HT-29 (cell line): ENCODE results near the gene PARVB. TPM values are rescaled to one million over a fixed set of nuclear protein-coding genes. Genes with fewer than 3 reads are reported as not detected.

Source experiments
- DNase-seq: peaks from one replicate; pipeline ENCODE4 v3.0.0-alpha.2; 2015; ENCODE audit warnings: low spot score
- total RNA-seq: library from RNA; depleted of rRNA; stranded (reverse); fragments of >200 nt; shearing (Covaris generic); gene quantifications from 2 replicates; pipeline ENCODE4 v1.2.3, GENCODE V29; 2014

Gene PARVB
- total RNA-seq, 1 experiment from 2014 or later = not detected

DNA sequence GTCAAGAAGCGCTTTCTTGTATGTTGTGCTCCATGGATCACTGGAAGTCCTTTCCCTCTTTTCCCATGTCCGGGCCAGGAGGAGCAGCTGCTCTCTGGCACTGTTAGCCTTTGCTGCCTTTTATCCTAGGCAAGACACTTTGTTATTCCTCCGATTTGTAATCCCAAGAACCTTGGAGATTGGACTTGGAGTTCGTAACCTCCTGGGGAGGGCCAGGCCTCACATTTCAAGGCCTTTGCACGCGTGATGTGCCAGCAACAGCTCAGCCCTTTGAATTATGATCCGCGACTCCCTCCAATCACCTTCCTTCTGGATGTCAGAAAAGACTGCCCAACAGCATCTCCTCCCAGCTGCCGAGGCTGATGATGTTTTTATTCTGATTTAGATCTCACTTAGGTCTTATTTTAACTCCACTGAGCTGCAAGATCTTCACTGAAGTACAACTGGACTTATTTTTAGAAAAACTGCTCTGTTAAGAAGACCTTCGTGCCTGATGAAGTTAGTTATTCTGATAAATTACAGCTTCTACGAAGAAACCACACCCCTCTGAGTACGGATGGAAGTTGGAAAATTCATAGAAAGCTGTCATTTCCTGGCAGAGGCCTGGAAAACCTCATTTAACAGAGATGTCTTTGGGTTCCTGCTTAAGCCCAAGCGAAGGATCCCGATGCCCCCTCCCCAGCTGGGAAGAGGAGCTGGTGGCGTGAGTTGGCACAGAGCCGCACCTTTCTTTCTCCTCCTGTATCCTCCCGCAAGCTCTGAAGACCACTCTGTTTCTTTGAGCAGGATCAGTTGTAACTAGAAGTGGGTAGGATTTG lies 62.4 kb downstream of the PARVB start:
- DNase-seq = no peak

DNA sequence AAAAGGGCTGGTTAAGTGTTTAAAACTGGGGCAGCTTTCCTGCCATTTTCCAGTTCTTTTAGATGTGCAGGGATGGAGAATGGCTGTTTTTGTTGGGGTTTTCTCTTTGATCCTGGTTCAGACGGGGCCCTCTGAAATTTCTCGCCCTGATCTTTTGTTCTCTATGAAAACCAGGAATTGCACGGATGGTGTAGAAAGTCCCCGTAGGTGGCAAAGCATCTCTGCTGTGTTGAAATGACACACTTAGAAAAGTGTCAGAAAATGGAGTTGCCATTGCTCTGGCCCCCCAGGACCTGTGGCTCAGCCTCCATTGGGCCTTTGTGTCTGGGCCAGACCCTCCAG lies 63.0 kb downstream of the PARVB start:
- DNase-seq = no peak

DNA sequence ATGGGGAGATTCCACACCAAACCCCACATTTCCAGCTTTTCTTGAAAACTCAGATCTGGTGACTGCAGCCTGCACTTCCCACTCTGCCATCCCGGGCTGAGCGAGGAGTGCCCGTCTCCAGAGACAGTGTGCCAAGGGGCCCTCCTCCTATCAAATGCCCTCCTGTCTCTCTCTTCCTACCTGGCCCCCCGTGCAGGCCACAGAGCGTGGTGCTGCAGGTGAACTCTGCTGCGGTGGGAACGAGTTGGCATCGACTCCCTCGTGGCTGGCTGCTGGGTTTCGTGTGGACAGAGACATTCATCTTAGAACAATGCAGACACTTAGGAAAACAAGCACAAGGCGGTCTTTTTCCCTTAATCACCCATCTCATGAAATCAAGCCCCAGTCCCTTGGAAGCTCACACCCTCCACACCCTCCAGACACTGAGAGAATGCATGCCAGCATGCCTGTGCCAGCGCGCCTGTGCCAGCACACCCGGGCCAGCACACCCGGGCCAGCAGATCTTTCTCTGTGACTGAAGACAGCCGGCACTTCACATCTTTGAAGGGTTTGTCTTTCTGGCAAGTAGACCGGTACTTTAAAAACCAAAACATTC lies 65.0 kb downstream of the PARVB start:
- DNase-seq = no peak

DNA sequence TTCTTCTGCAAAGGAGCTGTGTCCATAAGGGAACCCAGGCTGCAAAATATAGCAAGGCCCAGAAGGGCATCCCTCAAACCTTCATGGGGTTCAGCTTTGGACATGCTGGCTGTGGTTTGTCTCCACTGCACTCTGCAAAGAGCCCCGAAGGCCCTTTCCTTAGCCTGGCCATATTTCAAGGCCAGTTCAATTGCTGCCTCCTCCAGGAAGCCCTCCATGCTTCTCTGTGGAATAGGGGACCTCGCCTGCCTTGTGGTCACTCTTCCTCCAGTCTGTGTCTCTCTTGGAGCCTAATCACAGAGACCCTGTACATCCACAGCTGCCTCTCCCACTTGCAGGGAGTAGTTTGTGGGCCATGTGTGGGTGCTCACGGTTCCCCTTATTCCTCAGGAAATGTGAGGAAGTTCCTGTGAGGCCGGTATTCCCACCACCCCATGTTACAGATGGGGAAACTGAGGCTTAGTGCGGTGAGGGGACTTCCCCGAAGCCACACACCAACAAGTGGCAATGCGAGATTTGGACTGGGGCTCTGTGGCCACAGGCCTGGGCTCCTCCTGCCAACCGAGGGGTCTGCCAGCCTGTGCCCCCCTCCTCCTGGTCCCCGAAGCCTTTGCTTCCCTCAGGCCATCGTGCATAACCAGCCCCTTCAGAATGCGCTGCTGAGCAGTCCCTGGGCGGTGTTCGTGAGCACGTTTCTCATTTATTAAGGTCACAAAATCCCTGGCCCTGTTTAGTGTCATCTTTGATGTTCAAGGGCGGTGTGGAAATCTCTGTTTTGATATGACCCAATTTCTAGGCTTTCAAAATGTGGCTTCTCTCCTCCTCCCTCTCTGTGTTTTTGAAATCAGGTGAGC lies 65.8 kb downstream of the PARVB start:
- no peak for DNase-seq

DNA sequence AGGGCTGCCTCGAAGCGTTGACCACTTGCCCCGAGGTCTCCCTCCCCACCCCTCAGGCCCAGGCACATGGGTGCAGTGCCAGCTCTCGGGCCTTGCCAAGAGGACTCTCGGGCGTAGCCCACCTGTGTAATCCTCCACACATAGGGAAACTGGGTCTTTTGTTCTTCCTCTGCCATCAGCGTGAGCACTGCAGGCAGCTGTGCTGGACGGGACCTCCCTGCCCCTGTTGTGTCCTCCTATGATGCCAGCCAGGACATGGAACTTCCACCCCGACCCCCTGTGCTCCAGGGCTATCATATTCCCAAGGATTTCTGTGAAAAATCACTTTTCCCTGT lies 66.4 kb downstream of the PARVB start:
- no peak for DNase-seq

DNA sequence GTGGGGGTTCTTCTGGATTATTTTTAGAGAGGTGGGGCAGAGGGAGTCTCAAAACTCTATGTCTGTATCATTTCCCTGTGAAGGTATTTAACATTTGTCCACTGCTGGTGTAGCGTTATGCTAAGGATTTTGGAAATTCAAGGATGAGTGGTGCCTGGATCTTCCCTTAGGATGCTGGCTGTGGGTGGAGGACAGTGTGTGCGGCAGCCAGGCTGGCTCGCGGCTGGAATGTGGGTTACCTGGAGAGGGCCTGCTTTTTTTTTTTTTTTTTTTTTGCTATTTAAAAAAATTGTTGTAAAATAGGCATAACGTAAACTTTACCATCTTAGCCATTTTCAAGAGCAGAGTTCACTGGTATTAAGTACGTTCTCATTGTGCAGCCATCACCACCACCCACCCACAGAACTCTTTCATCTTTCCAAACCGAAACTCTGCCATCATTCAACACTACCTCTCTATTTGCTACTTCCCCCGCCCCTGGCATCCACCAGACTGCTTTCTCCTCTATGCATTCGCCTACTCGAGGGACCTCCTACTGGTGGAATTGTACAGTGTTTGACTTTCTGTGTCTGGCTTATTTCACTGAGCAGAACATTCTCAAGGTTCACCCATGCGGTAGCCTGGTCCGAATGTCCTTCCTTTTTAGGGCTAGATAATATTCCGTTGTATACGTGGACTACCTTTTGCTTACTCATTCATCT lies 67.1 kb downstream of the PARVB start:
- DNase-seq = peak; percentile 9

DNA sequence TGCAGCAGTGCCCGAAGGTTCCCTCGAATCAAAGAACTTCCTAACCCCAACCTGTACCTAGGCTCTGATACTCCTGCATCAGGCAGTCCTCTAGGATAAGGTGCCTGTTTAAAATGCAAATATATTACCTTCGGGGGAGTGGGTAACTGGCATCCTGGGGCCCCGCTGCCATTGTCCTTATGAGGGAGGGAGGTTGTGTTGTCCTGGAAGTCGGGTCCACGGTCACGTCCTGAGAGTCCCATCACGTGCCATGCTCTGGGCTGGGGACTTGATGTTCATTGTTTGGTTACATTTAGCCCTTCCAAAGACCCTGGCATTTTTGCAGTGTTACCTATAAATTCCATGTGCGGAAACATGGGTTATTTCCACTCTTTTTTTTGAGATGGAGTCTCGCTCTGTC lies 67.6 kb downstream of the PARVB start:
- DNase-seq = no peak

DNA sequence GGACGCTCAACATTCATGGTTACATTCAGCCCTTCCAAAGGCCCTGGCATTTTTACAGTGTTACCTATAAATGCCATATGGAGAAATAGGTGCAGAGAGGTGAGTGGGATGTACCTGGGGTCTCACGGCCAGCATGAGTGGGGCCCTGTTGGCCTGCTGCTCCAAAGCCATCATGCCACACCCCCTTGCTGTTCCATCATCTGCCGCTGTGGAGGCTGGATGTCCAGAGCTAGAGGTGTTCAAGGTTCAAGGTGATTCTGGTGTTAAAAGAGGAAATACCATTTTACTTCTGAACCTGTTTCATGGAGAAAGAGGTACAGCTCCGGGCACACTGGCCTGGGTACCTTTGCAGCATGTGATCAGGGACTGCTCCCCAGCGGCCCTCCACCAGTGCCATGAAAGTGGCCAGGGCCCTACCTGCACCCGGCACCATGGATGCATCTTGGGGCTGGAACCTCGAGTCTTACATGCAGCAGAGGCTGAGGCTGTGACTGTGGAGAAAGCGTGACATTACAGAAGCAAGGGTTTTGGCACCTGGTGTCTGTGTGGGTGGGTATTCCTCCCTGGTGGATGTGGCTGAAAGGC lies 68.6 kb downstream of the PARVB start:
- DNase-seq = no peak

DNA sequence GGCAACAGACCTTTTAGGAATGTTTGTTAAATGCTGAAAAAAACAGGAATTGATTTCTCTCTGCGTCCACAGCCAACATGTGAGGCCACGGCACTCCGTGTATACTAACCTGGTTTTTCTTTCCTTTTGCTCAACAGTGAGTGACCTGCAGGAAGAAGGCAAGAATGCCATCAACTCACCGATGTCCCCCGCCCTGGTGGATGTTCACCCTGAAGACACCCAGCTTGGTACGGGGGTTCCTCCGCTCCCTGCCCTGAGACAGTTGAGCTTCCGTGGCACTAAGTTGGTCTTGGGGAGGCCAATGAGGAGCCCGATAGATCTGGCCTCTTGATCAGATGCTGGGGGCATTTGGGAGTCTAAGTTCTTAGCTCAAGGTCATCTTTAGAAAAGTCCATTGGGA lies 69.7 kb downstream of the PARVB start:
- no peak for DNase-seq

DNA sequence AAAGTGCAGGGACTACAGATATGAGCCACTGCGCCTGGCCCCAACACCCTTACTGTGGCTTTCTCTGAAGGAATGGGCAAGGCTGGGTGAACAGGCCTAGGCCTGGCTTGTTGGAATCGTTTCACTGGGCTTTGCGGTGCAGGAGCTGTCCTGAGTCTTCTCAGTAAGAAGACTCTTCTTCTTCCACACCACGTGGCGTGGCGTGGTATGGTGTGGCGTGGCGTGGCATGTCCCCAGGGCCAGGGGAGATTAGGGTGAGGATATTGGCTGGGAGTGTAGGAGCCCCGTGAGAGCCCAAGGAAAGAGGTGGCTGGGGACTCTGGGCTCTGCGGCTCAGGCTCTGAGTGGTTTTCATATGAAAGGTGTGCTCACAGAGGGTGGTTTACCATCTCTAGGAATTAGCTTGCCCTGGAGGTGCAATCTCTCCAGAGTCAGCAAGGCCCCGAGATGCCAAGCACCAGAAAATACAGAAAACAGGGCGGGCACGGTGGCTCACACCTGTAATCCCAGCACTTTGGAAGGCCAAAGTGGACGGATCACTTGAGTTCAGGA lies 70.7 kb downstream of the PARVB start:
- DNase-seq = no peak

DNA sequence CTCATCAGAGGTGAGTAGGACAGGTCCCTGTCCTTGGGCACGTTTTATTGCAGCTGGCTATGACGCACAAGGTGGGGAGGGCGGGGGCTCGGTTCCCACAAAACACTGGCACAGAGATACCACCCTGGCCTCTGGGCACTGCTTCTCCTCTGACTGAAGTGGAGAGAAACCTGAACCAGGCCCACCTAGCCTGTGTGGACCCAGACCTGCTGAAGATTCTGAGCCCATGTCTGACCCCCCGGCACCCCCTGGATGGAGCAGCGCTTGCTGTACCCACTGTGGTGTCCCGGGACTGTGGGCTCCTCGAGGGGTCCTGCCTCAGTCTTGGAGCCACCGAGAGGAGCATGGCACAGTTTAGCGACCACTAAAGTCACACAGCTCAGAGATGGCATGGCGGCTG lies 72.6 kb downstream of the PARVB start:
- DNase-seq = no peak

DNA sequence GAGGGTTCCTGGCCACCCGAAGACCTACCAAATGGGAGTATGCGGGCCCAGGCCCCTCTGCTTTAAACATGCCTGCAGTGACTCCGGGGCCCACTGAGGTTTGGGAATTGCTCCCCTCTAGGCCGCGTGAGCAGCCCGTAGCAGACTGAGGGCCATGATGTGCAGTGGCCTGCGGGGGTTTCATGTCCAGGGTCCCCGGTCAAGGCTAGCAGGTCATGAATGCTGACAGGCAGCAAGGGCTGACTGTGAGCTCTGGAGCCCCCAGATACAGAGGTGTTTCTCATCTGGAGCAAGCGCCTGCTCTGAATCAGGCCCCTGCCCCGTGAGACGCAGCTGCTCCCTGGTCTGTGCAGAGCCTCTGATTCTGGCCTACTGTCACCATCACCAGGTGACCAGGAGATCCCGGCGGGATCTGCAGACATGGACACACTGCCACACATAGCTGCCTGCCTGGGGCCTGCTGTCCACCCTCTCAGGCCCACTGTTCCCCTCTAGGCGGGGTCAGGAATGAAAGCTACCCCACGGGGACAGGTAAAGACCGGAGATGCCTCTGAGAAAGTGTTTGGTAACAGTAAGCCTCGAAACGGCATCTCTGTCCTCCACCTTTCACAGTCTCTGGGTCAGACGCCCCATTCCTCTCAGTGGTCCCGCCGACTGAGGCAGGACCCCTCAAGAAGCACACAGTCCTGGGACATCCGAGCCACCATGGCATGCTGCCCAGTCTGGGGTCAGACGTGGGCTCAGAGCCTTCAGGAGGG lies 73.3 kb downstream of the PARVB start:
- DNase-seq = no peak

DNA sequence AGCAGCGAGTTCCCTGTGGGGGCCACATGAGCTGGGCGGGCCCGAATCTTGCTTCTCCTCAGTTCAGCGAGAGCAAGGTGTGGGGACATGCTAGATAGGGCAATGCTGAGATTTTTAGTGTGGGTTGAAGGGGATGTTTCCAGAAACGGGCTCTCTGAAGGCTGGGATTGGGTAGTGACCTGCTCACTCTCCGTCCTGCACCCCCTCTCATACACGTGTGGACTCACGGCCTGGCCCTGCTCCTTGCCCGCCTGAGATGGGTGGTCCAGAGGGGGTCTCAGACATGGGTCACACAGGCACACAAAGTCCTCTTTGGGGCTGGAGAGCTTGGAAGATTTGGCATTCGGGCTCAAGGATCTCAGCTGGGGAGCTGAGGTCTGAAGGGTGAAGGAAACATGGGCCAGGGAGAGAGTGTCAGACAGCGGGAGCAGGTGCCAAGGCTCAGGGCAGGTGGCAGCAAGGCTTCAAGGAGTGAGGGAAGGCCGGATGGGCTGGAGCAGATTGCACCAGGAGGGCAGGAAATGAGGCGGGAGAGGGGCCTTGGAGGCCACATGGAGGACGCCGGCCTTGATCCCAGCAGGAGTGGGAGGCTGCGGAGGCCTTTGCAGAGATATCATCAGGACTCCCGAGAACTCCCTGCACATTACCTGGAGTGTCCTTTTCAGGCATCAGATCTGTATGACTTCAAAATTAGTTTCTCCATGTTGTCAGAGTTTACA lies 74.1 kb downstream of the PARVB start:
- no peak for DNase-seq

DNA sequence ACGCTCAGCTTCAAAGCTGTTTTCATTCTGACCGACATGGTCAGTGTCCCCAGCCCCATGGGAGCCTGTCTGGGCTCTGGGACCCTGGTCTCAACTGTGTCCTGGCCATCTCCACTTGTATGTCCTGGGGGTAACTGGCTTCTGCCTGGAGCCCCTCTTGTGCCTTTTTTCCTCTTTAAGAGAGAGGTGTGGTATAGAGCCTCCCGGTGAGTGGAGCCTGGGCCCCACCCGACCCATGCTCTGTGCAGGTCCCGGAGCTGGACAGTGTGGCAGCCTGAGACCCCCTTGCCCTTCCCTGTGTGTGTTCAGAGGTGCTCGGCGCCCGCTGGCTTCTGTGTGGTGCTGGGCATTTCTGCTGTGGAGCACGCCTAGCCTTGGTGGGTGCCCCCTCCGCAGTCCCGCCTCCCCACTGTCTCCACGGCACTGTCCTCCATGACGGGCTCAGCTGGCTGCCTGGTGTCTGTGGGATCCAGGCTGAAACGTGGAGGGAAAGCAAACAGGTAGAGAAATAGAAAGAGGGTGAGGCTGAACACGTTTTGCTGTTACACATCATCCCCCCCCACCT lies 74.9 kb downstream of the PARVB start:
- no peak for DNase-seq

DNA sequence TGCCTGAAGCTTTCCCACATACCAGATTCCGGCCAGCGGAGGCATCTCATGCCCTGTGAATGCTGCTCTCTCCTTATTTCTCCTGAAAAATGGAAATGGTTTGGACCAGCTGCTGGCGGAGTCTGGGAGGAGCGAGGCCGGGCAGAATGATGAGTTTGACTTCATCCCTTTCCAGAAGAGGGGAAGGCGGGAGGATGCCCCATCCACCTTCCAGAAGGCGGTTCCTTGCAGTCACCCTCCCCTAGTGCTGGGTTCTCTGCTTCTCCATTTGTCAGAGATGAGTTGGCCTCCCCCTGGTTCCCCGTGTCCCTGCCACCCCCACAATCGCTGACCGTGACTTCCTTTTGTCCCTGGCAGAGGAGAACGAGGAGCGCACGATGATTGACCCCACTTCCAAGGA lies 75.6 kb downstream of the PARVB start:
- no peak for DNase-seq

DNA sequence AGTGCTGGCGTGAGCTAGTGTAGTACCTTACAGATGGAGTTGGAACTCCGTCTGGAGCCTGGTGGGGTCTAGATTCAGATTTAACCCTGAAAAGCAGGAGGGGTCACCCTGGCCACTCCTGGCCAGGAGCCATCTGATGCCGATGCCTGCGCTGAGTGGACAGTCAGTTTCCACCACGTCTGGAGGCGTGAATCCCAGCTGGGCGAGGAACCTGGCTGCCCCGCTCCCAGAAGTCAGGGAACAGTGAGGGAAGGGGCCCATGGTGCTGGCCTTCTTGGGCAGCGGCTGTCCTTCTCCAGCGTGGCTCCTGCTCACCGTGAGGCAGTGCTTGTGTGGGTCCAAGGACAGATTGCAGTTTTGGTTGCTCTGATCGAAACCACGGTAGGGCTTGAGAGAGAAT lies 76.3 kb downstream of the PARVB start:
- DNase-seq = no peak

DNA sequence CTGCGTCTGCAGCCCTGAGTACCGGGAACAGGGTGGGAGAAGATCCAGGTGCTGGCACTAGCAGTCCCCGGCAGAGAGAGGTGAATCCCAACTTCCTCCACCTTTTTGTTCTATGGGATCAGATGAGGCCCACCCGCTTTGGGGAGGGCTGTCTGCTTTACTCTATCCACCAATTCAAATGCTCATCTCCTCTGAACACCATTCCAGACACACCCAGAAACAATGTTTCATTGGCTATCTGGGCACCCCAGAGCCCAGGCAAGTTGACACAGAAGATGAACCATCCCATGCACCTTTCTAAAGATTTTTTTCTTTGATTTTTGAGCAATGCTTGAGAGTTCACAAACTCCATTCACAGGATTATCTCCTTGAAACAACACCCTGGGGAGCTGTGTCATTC lies 78.0 kb downstream of the PARVB start:
- DNase-seq = no peak

DNA sequence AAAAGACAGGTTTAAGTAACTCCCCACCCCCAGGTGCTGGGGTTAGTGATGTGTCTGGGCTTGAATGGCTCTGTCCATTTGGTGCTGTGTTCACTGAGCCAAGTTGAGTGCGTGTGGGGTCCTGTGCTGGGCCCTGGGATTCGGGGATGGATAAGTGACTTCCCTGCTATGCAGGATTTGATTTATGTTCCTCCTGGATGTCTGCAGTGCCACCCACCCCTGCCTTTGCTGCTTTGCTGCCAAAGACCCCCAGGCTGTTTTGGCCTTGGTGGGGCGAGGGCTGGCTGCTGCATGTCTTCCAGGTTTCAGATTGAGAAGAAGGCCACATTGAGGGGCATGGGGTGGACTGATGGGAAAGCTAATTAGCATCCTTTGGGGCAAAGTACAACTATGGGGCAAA lies 78.8 kb downstream of the PARVB start:
- no peak for DNase-seq

DNA sequence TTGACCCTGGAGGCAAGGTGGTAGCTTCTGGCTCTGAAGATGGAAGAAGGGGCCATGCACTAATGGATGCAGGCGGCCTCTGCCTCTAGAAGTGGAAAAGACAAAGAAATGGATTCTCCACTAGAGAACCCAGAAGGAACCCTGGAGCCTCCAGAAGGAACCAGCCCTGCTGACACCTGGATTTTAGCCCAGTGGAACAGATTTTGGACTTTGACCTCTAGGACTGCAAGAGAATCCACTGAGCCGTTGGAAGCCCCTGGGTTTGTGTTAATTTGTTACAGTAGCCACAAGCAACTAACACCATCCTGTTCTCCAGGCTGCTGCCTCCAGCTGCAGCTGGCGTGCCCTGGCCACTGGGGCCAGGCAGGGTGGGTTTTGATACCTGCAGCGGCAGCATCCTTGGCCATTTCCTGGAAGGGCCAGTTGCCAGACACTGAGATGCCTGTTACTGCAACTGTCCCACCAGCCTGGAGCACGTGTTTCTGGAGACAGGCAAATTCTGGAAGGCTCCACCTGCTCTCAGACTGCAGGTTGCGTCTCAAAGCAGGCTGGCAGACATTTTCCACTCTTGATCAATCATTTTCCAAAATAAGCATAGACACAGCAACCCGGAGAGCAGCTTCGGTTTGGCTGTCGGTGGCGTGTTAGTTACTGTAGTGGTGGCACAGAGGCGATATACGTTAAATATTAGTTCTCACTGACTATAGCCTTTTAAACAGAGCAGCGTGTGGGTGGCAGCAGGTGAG lies 79.8 kb downstream of the PARVB start:
- DNase-seq = no peak
